GM18505 (cell line): ENCODE measurements around the gene ABHD2.
"Not testable (repeated sequence)": the region's sequence is repeated elsewhere in the genome, so short reads cannot be mapped to it uniquely, and the experiment has no call there.

Source experiments
- ATAC-seq: cut with Tn5 transposase; IDR thresholded peaks from one replicate; pipeline ENCODE4 v1.9.1; 2021; ENCODE audit not compliant: unreplicated experiment
- POLR2A ChIP-seq: IDR thresholded peaks from 4 replicates; pipeline ENCODE4 v1.6.1; 2011; ENCODE audit warnings: borderline replicate concordance; ENCODE audit not compliant: insufficient read depth, insufficient read length; ENCODE audit errors: extremely low read depth

The ABHD2 gene

DNA sequence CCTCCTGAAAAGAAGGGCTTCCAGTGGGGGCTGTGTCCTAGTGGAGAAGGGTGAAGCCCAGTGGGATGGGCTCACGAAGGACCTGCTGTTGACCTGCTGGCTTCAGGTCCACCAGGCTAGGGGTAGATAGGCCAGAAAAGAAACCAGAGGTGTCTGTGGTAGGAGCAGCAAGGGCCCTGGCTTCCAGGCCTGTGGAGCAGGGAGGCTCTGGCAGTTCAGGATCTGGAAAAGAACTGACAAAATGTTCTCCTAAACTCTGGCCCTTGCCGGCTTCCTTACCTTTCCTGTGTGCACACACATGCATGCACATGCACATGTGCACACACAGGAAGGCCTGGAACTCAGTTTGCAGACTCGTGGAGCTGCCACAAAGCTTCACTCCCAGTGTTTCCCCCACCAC, 49.7 kb downstream of the ABHD2 start:
- ATAC-seq = no peak
- no peak for TF ChIP-seq POLR2A

DNA sequence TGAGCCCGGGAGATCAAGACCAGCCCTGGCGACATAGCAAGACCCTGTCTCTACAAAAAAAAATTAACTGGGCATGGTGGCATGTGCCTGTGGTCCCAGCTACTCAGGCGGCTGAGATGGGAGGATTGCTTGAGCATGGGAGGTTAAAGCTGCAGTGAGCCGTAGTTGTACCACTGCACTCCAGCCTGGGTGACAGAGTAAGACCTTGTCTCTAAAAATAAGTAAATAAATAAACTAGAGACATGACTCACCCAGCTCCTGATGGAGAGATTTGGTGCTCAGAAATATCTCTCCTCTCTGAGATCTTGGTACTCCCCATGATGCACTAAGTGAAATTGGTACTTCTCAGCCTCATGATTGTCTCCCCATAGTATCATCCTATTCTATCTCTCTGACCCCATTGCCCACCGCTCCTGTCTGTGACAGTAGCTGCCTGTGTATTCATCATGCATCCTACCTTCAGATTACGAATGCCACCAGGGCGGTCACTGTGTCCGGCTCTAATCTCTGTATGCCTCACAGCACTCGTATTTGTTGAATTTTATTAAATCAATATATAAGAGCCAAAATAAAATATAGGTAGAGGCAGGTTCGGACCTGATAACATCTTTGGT, 50.9 kb downstream of the ABHD2 start:
- TF ChIP-seq POLR2A = no peak
- no peak for ATAC-seq

DNA sequence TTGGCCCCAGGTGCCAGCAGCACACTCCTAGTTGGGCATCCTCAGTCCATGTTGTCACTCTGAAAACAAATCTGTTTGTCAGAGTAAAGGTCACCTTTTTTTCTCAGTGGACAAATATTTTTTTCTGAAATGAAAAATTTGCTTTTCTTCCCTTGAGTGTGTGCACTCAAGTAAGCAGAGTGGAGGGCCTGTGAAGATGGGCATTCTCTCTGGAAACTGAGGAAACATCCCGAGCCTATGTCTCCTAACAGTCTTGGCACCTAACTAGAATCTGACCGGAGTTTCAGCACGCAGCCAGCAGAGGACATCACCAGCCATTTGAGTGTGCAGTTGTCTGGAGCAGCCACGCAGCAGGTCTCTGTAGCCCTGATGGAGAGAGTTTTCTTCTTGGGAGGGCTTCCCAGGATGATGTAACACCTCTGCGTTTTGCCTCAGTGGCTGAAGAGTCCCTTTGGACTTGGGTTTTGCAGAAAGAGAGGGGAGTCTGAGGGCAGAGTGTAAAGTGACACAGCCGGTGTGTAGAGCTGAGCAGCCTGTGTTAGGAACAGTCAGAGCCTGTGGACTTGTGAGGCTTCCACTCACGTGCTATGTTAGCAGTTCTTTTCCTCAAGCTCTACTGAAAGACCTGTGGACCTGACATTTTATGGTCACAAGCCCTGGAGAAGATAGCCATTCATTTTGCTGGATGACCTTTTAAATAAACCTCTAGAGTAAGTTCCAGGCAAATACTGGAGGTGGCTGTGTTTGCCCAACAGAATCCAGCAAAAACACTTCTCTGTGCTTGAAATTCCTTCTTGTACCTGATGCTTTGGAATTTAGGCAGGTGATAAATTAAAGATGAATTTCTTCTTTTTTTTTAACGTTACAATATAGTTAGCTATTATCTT, 51.6 kb downstream of the ABHD2 start:
- TF ChIP-seq POLR2A = no peak
- no peak for ATAC-seq

DNA sequence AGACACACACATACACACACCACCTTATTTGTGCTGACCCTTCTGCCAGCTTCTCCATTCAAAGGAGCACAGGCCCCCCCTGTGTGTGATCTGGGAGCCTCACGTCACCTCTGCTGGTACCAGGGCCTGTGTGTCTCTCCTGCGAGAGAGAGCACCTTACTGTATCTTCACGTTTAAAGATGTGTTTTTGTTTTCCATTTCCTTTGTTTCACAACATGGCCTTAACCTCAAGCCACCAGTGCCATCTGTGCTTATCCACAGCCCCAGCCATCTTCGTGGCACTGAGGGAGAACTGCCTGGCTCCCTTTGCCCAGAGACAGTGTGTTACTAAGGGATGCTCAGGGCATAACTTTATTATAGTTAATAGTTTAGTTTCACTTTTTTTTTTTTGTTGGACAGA, 52.3 kb downstream of the ABHD2 start:
- ATAC-seq = no peak
- TF ChIP-seq POLR2A = no peak

DNA sequence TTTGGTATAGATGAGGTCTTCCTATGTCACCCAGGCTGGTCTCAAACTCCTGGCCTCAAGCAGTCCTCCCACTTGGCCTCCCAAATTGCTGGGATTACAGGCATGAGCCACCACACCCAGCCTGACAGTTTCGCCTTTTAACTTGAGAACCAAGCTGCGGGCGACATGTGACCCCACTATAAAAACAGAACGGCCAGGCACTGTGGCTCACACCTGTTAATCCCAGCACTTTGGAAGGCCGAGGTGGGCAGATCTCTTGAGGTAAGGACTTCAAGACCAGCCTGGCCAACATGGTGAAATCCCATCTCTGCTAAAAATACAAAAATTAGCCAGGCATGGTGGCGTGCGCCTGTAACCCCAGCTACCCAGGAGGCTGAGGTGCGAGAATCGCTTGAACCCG, 52.9 kb downstream of the ABHD2 start:
- not testable (repeated sequence) for ATAC-seq

DNA sequence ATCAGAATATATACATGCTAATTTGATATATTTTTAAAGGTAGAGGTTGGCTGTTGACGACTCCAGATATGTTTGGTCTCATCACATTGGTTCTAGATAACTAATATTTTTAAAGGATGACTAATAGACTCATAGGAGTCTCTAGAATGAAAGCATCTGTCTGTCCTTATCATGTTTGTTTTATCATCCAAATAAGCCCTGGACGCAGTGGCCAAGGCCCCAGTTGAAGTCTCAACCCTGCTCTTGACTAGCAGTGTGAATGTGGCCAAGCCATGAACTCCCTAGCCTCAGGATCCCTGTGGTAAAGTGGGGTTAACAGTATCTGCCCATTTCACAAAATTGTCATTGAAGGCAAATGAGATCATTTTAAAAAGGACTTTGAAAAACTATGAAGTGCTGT, 53.6 kb downstream of the ABHD2 start:
- no peak for TF ChIP-seq POLR2A
- no peak for ATAC-seq

DNA sequence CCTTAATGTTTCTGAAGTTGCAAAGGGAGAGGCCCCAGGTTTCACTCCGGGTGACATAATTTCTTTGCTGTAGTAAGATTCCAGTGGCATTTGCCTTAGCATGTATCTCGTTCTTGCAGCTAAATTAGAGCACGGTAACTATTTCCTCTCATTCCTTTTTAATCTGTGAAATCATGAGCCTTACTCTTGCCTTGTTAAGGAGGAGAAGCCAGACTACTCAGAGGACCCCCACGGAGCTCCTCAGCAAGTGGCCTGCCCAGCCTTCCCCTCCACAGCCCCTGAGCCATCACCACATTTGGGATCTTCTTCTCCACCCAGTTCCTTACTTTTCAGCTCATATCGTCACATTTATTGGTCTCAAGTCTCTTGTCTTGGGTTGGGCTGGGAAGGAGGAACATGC, 54.2 kb downstream of the ABHD2 start:
- TF ChIP-seq POLR2A = no peak
- no peak for ATAC-seq

DNA sequence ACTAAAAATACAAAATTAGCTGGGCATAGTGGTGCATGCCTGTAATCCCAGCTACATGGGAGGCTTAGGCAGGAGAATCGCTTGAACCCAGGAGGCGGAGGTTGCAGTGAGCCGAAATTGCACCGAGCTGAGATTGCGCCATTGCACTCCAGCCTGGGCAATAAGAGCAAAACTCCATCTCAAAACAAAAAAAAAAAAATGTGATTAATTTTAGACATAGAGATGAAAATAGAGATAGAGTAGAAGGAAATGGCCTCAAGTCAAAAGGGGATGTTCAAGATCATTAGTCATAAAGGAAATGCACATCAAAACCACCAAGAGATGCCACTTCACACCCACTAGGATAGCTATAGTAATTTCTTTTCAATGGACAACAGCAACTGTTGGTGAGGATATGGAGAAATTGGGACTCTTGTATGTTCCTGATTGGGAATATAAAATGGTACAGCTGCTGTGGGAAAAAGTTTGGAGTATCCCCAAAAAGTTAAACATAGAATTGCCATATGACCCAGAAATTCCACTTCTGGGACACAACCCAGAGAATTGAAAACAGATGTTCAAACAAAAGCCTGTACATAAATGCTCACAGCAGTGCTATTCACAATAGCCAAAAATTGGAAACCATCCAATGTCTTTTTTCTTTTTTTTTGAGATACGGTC, 55.4 kb downstream of the ABHD2 start:
- ATAC-seq = peak; percentile 55
- no peak for TF ChIP-seq POLR2A

DNA sequence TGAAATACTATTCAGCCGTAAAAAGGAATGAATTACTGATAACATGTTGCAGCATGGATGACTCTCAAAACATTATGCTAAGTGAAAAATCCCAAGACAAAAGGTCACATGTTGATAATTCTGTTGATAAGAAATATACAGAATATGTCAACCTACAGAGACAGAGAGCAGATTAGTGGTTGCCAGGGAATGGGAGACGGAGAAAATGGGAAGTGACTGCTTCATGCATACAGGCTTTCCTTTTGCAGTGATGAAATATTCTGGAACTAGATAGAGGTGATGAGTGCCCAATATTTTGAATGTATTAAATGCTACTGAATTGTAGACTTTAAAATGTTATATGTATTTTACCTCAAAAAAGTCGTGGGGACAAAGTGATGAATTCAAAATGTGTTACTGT, 56.2 kb downstream of the ABHD2 start:
- no peak for ATAC-seq
- TF ChIP-seq POLR2A = no peak

DNA sequence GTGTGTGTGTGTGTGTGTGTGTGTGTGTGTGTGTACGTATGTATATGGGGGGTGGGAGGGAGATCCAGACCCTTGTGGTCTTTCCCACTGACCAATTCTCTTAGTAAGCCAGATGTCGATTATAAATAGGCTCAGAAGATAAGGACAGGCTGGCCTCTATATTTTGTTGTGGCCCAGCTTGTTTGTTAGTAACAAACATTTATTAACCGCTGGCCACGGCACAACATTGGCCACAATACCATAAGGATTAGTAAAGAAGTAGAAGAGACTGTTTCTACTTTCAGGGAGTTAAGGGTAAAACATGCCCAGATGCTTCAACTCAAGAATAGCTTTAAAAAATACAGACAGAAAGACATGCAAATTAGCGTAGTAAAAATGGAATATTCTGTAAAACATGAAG, 58.1 kb downstream of the ABHD2 start:
- TF ChIP-seq POLR2A = no peak
- no peak for ATAC-seq

DNA sequence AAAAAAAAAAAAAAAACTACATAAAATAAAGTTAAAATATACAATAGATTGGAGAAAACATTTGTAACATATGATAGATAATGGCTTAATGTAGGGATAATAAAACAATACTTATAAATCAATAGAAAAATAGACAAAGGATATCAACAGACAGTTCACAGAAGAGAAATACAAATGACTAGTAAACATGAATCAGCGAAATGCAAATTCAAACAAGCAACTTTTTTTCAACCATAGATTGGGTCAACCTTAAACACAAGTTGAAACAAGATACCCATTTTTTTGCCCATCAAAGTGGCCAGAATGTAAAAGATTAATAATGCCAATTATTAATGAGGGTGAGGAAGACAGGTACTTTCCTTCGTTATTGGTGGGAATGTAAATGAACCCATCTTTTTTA, 59.9 kb downstream of the ABHD2 start:
- no peak for ATAC-seq

DNA sequence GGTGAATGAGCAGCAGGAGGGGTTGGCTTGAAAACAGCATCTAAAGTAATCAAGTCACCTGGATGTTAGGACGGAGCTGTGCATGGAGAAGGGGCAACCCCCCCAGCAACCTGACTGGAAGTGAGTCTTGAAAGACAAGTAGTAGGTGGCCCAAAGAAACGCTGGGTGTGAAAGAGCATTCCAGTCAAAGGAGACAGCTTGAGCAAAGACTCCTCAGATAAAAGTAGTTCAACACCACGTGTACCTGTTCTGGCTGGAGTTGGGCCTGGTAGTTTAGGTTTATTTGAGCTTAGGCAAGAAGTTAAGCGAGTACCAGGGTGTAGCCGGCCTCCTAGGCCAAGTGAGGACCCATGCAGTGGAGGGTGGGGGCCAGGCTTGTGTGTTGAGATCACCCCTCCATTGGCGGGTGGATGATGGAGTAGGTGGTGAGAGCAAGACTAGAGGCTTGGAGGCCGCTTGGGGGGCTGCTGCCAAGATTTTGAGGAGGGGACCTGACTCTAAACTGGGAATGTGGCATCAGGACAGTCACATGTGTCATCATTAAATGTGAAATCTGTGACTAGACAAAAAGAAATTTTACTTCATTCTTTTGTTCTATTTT, 61.3 kb downstream of the ABHD2 start:
- ATAC-seq = no peak
- no peak for TF ChIP-seq POLR2A

More for the DNA sequence above, 59.9 kb downstream of the ABHD2 start:
- no peak for TF ChIP-seq POLR2A

DNA sequence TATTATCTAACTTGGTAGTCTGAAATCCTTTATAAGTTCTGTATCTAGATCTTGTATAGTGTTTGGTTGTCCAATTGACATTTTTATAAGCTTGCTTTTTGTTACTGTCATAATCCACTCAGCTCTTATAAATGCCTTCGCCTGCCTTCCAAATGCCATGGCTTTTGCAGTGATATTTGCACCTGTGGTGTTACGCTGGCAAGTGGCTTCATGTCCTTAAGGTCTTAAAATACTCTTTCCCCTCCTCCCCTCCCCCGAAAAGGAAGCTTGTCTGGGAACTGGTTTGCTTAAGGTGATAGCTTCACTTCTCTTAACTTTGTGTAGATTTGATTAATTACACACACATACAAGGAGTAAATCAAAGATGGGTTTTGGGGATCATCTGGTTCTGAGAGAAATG, 62.0 kb downstream of the ABHD2 start:
- no peak for TF ChIP-seq POLR2A
- no peak for ATAC-seq
